ENCODE measurements around the gene CD164L2.

The CD164L2 gene

DNA sequence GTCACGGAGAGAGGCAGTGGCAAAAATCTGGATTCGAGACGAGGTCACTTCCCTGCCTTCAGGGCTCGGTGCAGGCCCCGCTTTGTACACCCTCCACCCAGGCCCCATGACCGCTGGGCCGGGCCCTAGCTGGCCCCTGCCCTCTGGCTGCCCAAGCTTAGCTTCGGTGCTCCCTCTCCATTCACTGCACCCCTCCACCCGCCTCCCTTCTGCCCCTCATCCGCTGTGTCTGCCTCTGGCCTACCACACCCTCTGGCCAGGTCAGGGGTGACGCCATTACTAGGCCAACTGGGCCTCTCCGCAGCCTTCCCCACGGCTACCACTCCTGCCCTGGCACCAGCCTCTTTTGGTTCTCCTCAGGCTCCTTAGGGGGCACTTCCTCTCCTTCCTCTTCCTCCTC is 528 bp upstream of the CD164L2 start:
- DNase-seq (ENCODE audit: low spot score) = no peak
- TF ChIP-seq, protein P1, sequence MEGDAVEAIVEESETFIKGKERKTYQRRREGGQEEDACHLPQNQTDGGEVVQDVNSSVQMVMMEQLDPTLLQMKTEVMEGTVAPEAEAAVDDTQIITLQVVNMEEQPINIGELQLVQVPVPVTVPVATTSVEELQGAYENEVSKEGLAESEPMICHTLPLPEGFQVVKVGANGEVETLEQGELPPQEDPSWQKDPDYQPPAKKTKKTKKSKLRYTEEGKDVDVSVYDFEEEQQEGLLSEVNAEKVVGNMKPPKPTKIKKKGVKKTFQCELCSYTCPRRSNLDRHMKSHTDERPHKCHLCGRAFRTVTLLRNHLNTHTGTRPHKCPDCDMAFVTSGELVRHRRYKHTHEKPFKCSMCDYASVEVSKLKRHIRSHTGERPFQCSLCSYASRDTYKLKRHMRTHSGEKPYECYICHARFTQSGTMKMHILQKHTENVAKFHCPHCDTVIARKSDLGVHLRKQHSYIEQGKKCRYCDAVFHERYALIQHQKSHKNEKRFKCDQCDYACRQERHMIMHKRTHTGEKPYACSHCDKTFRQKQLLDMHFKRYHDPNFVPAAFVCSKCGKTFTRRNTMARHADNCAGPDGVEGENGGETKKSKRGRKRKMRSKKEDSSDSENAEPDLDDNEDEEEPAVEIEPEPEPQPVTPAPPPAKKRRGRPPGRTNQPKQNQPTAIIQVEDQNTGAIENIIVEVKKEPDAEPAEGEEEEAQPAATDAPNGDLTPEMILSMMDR (IDR thresholded peaks at IDR 0.05) = no peak
- Histone ChIP-seq H3K27ac (no peak overlapping the region), H3K4me3 (no peak overlapping the region)

GRCh38 chr1:27381969-27382762 is 967 bp downstream of the CD164L2 start:
- no peak for DNase-seq (ENCODE audit: low spot score)
- Histone ChIP-seq H3K4me3 (no peak overlapping the region), H3K27ac (no peak overlapping the region)
- TF ChIP-seq, protein P1 (IDR thresholded peaks at IDR 0.05) = no peak

GRCh38 chr1:27380766-27381733 is 2.1 kb downstream of the CD164L2 start:
- Histone ChIP-seq H3K4me3 (no peak overlapping the region), H3K27ac (no peak overlapping the region)
- DNase-seq (ENCODE audit: low spot score) = no peak
- TF ChIP-seq, protein P1 (IDR thresholded peaks at IDR 0.05) = no peak

DNA sequence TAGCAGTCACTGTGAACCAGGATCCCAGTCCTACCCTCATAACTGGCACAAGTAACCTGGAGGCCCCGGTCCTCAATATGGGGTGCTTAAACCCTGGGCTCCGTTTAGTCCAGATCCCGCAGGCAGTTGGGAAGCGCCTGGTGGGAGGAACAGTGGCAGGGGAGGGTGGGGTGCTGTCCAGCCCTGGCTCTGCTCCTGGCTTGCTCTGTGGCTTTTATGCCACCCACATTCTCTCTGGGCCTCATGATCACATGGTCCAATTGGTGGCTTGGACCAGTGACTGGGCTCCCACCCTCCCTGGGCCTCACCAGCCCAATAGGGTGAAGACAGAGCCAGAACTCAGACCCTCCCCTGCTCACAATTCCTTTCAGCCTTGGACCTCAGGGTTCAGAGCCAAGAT is 2.9 kb downstream of the CD164L2 start:
- no peak for DNase-seq (ENCODE audit: low spot score)
- TF ChIP-seq, protein P1 (IDR thresholded peaks at IDR 0.05) = no peak
- no peak overlapping the region for H3K27ac ChIP-seq
- no peak overlapping the region for H3K4me3 ChIP-seq

DNA sequence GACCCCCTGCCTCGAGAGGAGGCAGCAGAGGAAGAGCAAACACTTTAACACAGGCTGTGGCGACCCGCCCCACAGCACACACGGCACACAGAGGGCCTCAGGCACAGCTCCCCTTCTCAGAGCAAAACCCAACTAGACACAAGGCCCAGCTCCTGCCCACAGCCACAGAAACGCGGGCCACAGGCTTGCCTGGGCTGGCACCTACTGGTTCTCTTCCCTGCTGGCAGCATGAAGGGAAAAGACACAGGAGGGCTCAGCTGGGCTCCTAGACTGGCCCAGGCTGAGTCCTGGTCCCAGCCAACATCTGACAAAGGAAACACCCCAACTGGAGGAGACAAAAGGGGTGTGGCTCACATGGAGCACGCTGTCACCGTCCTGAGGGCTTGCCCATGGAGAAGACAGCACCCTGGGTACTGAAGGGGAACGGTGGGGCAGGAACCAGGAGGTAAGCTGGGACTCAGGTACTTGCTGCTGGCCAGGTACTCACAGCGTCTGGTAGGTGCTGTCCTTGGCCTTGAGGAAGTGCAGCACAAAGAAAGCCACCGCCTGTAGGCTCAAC is 3.5 kb downstream of the CD164L2 start:
- TF ChIP-seq, protein P1 (IDR thresholded peaks at IDR 0.05) = no peak
- DNase-seq (ENCODE audit: low spot score) = no peak
- no peak overlapping the region for H3K27ac ChIP-seq
- no peak overlapping the region for H3K4me3 ChIP-seq

DNA sequence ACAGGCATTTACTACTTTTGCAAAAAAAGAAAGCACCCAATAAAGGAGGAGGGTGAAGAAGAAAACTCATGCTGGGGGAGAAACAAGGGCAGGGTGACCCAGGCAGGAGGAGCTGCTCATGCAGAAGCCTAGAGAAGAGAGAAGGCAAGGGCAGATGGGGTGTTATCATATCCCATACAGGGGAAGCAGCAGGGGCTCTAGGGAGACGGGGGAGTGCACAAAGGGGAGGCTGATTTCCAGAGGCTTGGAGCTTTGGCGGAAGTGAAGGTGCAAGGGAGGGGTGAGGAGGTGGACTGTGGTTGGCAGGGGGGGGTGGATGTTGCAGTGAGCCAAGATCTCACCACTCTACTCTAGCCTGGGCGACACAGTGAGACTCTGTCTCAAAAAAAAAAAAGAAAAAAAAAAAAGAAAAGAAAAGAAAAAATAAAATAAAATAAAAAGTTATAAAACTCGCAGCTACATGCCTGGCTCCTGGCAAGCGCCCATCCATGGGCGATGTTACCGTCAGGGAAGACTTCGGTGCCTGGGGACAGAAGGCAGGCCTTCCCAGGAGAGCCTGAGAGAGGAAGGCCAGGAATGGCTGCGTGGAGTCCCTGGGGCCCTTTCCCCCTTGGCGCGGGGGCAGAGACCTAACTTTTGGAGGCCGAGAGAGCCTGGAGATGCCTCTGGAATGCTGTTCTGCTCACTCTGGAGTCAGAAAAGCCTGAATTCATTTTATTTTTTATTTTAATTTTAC is 5.2 kb downstream of the CD164L2 start:
- Histone ChIP-seq H3K4me3 (no peak overlapping the region), H3K27ac (no peak overlapping the region)
- TF ChIP-seq, protein P1 (IDR thresholded peaks at IDR 0.05) = no peak
- DNase-seq (ENCODE audit: low spot score) = no peak

Data from coronary artery (tissue), 2 donors.